Right lobe of liver (tissue), 4 donors: ENCODE results near the gene DGKK.

Experiments
- CTCF ChIP-seq, 4 donors: fragments of 200-600 bp in 3 of 4; fragments of 450-650 bp in 1 of 4; IDR thresholded peaks; one replicate each; pipeline versions ENCODE4 v1.5.1 to v1.8.0; 2016 to 2022; ENCODE audit warnings: antibody characterized with exemption in 4 of 4, mild to moderate bottlenecking in 2 of 4
- POLR2A ChIP-seq: fragments of 450-650 bp; IDR thresholded peaks from one replicate; pipeline ENCODE4 v1.6.1; 2017; ENCODE audit warnings: antibody characterized with exemption, mild to moderate bottlenecking
- donor health status: DM: no; HTN: no; CAD: no.
- donor health status: DM: no; HTN: no; CAD: no.
- donor health status: DM: no; HTN: yes; CAD: no.

GRCh38 chrX:50372966-50373365 lies 97.7 kb downstream of the DGKK start:
- TF ChIP-seq CTCF (IDR thresholded peaks at IDR 0.05) (no peak), POLR2A (no peak)
